Measurements from ENCODE around the gene CYP24A1.

Gene CYP24A1

DNA sequence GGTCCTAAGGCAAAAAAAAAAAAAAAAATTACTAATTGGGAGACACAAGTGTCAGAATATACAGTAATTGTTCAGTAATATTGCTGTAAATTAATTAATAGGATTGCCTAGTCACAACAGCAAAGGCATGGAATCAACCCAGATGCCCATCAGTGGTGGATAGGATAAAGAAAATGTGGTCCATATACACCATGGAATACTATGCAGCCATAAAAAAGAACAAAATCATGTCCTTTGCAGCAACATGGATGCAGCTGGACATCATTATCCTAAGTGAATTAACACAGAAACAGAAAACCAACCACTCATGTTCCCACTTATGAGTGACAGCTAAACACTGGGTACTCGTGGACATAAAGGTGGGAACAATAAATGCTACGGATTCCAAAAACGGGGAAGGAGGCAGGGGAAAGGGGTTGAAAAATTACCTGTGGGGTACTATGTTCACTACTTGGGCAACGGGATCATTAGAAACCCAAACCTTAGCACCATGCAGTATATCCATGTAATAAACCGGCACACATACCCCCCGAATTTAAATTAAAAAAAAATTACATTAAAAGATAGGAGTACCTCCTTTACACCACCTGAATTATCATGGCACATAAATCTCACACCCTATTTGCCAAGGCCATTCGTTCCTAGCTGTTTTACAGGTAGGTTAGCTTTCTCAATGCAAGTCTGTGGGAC, 33.4 kb upstream of the CYP24A1 start:
- ATAC-seq (ENCODE audit: insufficient read depth, low read depth): no peak

DNA sequence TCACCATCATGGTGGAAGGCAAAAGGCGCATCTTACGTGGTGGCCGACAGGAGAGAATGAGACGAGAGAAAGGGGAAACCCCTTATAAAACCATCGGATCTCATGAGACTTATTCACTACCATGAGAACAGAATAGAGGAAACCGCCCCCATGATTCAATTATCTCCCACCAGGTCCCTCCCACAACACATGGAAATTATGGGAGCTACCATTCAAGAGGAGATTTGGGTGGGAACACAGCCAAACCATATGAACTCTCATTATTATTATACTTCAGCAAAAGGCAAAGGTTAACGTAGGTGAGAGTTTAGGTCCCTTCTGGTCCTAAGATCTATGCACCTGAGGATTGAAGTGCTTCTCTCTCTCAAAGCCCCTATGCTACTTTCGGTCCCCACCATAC, 31.7 kb upstream of the CYP24A1 start:
- no peak for ATAC-seq (ENCODE audit: insufficient read depth, low read depth)
- Histone ChIP-seq H3K4me1 (ENCODE audit: insufficient read depth, low read length) (peaks cover 24% of the 10 kb centered on the region), H3K9ac (ENCODE audit: low read depth, low read length) (no peak overlapping the region), H3K4me2 (ENCODE audit: insufficient read depth, low read length) (no peak overlapping the region), H3K79me2 (ENCODE audit: insufficient read depth, low read length) (peaks cover 25% of the 10 kb centered on the region), H3K9me3 (ENCODE audit: insufficient read depth, low read length, severe bottlenecking) (no peaks in the 10 kb centered on the region), H3K27me3 (ENCODE audit: insufficient read depth, low read length, poor library complexity) (peaks cover 16% of the 10 kb centered on the region), H2AFZ (ENCODE audit: low read depth, low read length) (no peak overlapping the region), H3K27ac (ENCODE audit: low read length) (no peak overlapping the region), H4K20me1 (ENCODE audit: insufficient read depth, low read length) (peaks cover 2% of the 10 kb centered on the region; the same call in 1 of the 2 replicates), H3K36me3 (ENCODE audit: insufficient read depth, low read length) (no peaks in the 10 kb centered on the region; the same call in 1 of the 2 replicates), H3K4me3 (ENCODE audit: low read depth in 1 of 2, low read length in 2 of 2) (no peak overlapping the region)
- DNase-seq: no peak
- TF ChIP-seq, protein P1, sequence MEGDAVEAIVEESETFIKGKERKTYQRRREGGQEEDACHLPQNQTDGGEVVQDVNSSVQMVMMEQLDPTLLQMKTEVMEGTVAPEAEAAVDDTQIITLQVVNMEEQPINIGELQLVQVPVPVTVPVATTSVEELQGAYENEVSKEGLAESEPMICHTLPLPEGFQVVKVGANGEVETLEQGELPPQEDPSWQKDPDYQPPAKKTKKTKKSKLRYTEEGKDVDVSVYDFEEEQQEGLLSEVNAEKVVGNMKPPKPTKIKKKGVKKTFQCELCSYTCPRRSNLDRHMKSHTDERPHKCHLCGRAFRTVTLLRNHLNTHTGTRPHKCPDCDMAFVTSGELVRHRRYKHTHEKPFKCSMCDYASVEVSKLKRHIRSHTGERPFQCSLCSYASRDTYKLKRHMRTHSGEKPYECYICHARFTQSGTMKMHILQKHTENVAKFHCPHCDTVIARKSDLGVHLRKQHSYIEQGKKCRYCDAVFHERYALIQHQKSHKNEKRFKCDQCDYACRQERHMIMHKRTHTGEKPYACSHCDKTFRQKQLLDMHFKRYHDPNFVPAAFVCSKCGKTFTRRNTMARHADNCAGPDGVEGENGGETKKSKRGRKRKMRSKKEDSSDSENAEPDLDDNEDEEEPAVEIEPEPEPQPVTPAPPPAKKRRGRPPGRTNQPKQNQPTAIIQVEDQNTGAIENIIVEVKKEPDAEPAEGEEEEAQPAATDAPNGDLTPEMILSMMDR (IDR thresholded peaks at IDR 0.05; ENCODE audit: borderline replicate concordance, extremely low read depth, low read length, poor library complexity, severe bottlenecking): no peak
- TF ChIP-seq EZH2 (IDR thresholded peaks at IDR 0.05; ENCODE audit: borderline replicate concordance, low read depth, low read length, severe bottlenecking): no peak

More for the DNA sequence above, 33.4 kb upstream of the CYP24A1 start:
- TF ChIP-seq, protein P1 (IDR thresholded peaks at IDR 0.05; ENCODE audit: borderline replicate concordance, extremely low read depth, low read length, poor library complexity, severe bottlenecking): no peak
- TF ChIP-seq EZH2 (IDR thresholded peaks at IDR 0.05; ENCODE audit: borderline replicate concordance, low read depth, low read length, severe bottlenecking): no peak
- peaks cover 9% of the 10 kb centered on the region; the same call in 1 of the 2 replicates for H4K20me1 ChIP-seq (ENCODE audit: insufficient read depth, low read length)
- H3K27me3 ChIP-seq (ENCODE audit: insufficient read depth, low read length, poor library complexity): peaks cover 9% of the 10 kb centered on the region
- no peak for DNase-seq
- peaks cover 41% of the 10 kb centered on the region for H3K79me2 ChIP-seq (ENCODE audit: insufficient read depth, low read length)
- peak overlapping the region; percentile 83 for H2AFZ ChIP-seq (ENCODE audit: low read depth, low read length)
- no peak overlapping the region for H3K27ac ChIP-seq (ENCODE audit: low read length)
- H3K36me3 ChIP-seq (ENCODE audit: insufficient read depth, low read length): peaks cover 4% of the 10 kb centered on the region
- H3K4me3 ChIP-seq (ENCODE audit: low read depth in 1 of 2, low read length in 2 of 2): peak overlapping the region in 1 of 2 experiments; percentile 93; a peak in 2 of 4 replicates
- no peaks in the 10 kb centered on the region for H3K9me3 ChIP-seq (ENCODE audit: insufficient read depth, low read length, severe bottlenecking)
- H3K4me2 ChIP-seq (ENCODE audit: insufficient read depth, low read length): peak overlapping the region; percentile 87
- peak overlapping the region; percentile 63 for H3K9ac ChIP-seq (ENCODE audit: low read depth, low read length)
- peaks cover 24% of the 10 kb centered on the region for H3K4me1 ChIP-seq (ENCODE audit: insufficient read depth, low read length)

DNA sequence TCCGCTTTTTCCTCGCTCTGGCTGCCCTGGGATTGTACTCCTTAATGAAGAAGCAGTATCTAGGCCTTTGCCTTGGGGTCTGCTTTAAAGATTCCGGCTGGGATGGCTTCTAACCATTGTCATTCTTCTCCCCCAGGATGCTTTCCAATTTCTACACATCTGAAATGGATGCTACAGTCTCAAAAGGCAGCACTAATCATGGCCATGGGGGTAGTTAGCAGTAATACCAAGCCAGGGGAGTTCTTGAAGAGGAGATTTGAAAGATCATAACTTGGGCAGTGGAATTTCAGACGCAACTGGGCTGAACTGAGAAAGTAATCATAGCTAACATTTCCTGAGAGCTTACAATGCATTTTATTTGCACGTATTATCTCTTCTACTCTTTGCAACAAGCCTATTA, 30.7 kb upstream of the CYP24A1 start:
- peaks cover 20% of the 10 kb centered on the region for H3K27me3 ChIP-seq (ENCODE audit: insufficient read depth, low read length, poor library complexity)
- H3K79me2 ChIP-seq (ENCODE audit: insufficient read depth, low read length): peaks cover 16% of the 10 kb centered on the region
- H3K4me2 ChIP-seq (ENCODE audit: insufficient read depth, low read length): no peak overlapping the region
- H3K4me1 ChIP-seq (ENCODE audit: insufficient read depth, low read length): peaks cover 15% of the 10 kb centered on the region
- no peak overlapping the region for H3K4me3 ChIP-seq (ENCODE audit: low read depth in 1 of 2, low read length in 2 of 2)
- H3K9me3 ChIP-seq (ENCODE audit: insufficient read depth, low read length, severe bottlenecking): no peaks in the 10 kb centered on the region
- no peak overlapping the region for H3K27ac ChIP-seq (ENCODE audit: low read length)
- DNase-seq (no peak), ATAC-seq (ENCODE audit: insufficient read depth, low read depth) (no peak)
- H4K20me1 ChIP-seq (ENCODE audit: insufficient read depth, low read length): no peaks in the 10 kb centered on the region
- H2AFZ ChIP-seq (ENCODE audit: low read depth, low read length): no peak overlapping the region
- no peak overlapping the region for H3K9ac ChIP-seq (ENCODE audit: low read depth, low read length)
- H3K36me3 ChIP-seq (ENCODE audit: insufficient read depth, low read length): no peaks in the 10 kb centered on the region; the same call in 1 of the 2 replicates
- TF ChIP-seq, protein P1 (IDR thresholded peaks at IDR 0.05; ENCODE audit: borderline replicate concordance, extremely low read depth, low read length, poor library complexity, severe bottlenecking): no peak
- TF ChIP-seq EZH2 (IDR thresholded peaks at IDR 0.05; ENCODE audit: borderline replicate concordance, low read depth, low read length, severe bottlenecking): no peak
